Cardiac fibroblast (primary cell): Measurements from ENCODE around the gene RNF223.

ENCODE experiments used
- DNase-seq, 2 donors: peaks; one replicate each; pipeline versions ENCODE4 v3.0.0 to v3.0.0-alpha.2; 2010; ENCODE audit warnings: low read depth in 2 of 2
- H3K4me3 ChIP-seq, 2 donors: replicated peaks in 1 of 2; 1 replicate in 1 of 2; 2 replicates in 1 of 2; pipeline ENCODE4 v1.5.1; 2011; ENCODE audit warnings: low read depth in 2 of 2, low read length in 2 of 2, mild to moderate bottlenecking in 2 of 2, moderate library complexity in 1 of 2
- CTCF ChIP-seq: IDR thresholded peaks from one replicate; pipeline ENCODE4 v1.5.1; 2011; ENCODE audit warnings: low read depth, mild to moderate bottlenecking, low read length, inconsistent platforms

RNF223 gene

DNA sequence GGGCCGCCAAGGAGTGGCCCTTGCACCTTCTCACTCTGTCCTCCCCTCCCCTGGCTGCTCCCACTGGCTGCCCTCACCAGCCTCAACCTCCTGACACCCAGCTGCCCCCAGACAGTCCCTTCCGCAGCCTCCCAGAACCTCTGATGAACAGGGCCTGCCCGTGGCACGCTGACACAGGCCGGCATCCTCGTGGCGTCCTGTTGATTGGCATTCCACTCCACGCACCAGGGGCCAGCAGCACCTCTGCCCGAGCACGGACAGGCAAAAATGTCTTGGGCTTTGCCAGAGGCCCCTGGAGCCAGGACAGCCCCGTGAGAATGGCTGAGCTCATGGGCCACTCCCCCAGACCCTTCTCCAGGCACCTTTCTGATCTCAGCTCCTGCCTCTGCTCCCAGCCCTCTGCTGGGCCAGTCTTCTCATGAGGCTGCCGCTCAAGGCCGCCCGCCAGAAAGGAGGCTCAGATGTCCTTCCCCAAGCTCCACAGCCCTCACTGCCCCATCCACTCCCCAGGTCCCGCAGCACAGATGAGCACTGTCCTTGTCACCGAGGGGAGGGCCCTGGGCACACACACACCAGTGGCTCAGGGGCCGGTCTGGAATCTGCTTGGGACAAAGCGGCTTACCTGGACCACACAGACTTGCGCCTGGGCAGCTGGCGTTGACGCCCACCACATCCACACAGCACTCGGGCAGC is 15.8 kb upstream of the RNF223 start:
- no peak for TF ChIP-seq CTCF
- no peak overlapping the region for H3K4me3 ChIP-seq
- no peak for DNase-seq

GRCh38 chr1:1088801-1089680 is 14.9 kb upstream of the RNF223 start:
- TF ChIP-seq CTCF = no peak
- no peak for DNase-seq
- no peak overlapping the region for H3K4me3 ChIP-seq

DNA sequence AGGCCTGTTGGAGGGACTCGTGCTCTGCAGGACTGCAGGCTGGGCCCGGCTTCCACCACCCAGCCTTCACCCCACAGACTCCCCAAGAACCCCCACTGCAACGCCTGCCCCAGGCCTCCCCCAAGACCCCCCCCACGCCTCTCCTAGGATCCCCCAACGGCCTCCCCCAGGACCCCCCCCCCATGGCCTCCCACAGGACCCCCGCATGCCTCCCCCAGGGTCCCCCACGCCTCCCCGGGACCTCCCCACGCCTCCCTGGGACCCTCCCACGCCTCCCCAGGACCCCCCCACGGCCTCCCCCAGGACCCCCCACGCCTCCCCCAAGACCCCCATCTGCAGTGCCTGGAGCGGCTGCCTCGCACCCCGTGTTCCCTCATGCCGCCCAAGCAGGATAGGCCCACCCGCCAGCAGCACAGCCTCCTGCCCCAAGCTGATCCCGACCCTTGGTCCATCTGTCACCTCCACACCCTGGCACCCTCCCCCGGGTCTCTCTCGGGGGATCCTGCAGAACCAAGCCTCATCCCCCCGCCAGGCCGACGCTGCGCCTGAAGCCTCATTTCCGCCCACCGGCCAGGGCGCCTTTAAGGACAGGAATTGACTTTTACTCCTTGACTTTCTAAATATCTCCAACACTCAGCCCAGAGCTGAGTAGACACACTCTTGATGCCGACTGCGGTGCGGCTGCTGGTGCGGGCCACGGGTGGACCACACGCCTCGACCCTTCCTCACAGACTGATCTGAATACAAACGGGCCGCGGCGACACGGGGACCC is 14.1 kb upstream of the RNF223 start:
- H3K4me3 ChIP-seq = no peak overlapping the region
- no peak for TF ChIP-seq CTCF
- no peak for DNase-seq

DNA sequence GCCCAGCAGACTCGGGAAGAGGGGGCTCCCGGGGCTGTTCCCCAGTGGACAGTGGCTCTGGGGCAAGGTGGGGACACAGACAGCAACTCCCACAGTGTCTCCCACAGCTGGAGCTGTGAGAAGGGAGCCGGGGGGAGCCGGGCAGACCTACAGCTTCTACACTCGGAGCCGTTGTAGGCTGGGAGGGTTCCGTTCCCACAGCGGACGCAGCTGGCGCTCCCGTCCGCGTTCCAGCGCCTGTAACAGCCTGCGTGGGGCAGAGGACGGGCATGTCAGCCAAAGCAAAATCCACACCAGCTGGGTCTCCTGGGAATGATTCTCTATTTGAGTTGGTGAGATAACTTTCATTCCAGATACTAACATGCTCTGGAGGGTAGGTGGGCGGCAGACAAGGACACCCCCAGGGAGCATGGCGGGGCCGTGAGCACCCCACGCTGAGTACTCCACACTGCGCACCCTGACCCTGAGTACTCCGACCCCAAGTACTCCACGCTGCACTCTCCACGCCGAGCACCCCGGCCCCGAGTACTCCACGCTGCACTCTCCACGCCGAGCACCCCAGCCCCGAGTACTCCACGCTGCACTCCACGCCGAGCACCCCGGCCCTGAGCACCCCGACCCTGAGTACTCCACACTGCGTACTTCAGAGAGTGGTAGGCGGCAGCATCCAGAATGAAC is 13.4 kb upstream of the RNF223 start:
- TF ChIP-seq CTCF = no peak
- no peak for DNase-seq
- no peak overlapping the region for H3K4me3 ChIP-seq

- DNase-seq = no peak
- H3K4me3 ChIP-seq = no peak overlapping the region
- no peak for TF ChIP-seq CTCF
Observed at GRCh38 chr1:1086911-1087341, 12.8 kb upstream of the RNF223 start.

DNA sequence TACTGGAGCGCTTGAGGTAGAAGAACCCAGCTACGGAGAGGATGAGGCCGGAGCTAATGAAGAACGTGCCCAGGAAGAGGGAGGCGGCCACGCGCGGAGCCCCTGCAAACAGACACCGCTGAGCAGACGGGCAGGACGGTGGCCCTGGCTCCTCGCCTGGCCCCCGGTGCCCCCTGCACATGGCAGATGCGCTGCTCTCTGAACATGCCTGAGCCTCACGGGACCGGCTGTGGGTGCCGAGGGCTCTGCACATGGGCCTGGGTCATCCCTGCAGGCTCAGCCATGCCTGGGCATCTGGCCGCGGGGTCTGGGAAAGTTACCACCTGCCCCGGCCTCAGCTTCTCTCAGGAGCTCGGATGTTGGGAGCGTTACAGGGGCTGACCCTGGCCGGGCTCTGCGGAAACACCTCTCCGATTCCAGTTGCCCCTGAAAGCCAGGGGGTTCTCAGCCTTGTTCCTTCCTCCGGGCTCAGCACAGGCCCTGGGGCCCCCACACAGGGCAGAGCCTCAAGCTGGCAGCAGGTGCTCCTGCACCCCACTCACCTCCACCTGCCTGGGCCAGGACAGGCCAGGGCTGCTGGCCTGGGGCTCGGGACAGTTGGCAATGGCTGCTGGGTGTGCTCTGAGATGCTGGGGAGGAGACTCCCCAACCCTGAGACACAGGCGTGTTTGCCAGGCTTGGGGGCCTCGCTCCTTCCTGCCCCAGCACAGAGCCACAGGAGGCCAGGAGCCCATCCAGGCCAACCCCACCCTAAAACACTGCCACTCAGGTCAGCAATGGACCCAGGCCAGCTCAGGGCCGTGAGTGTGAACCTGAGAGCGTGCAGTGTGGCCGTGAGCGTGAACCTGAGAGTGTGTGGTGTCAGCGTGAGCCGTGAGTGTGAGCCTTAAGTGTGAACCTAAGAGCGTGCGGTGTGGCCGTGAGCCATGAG is 12.1 kb upstream of the RNF223 start:
- DNase-seq = no peak
- no peak overlapping the region for H3K4me3 ChIP-seq
- no peak for TF ChIP-seq CTCF
